Colonic mucosa (tissue), 4 donors: ENCODE results near the gene AS3MT. TPM values are rescaled to one million over a fixed set of nuclear protein-coding genes. Genes with fewer than 3 reads are reported as not detected.

Experiments
- DNase-seq: peaks from one replicate; pipeline ENCODE4 v3.0.0-alpha.2; 2020
- H3K27ac ChIP-seq: fragments of 200-600 bp; one replicate; pipeline ENCODE4 v1.8.0; 2021
- H3K27me3 ChIP-seq: fragments of 200-600 bp; one replicate; pipeline ENCODE4 v1.8.0; 2021
- H3K36me3 ChIP-seq: fragments of 200-600 bp; one replicate; pipeline ENCODE4 v1.8.0; 2021
- H3K4me1 ChIP-seq: fragments of 200-600 bp; one replicate; pipeline ENCODE4 v1.8.0; 2021; ENCODE audit warnings: mild to moderate bottlenecking
- H3K4me3 ChIP-seq: fragments of 200-600 bp; one replicate; pipeline ENCODE4 v1.8.0; 2021
- H3K9ac ChIP-seq, 2 donors: one replicate each; pipeline ENCODE4 v1.7.0; 2013; ENCODE audit warnings: control low read depth in 2 of 2, low read depth in 2 of 2, low read length in 2 of 2
- H3K9me3 ChIP-seq: fragments of 200-600 bp; one replicate; pipeline ENCODE4 v1.8.0; 2021
- CTCF ChIP-seq: fragments of 200-600 bp; IDR thresholded peaks from one replicate; pipeline ENCODE4 v1.8.0; 2022; ENCODE audit warnings: antibody characterized with exemption, mild to moderate bottlenecking
- intact Hi-C: fragments of 100-400 bp; cut with DNase I; formaldehyde crosslinking; loops from one replicate; pipeline ENCODE4 v1.14.1; 2022
- total RNA-seq, 2 donors: library from RNA; stranded (reverse); fragmentation: NEBNext Ultra II Directional in 1 of 2; extraction: Animal tissue kit (Norgen Biotek cat#: 25700) in 1 of 2; gene quantifications; one replicate each; pipeline ENCODE4 v1.2.1, GENCODE V29; 2021
- donor health status: healthy.
- donor health status: DM: no; HTN: no; CAD: no.
- donor health status: DM: no; HTN: no; CAD: no.

The AS3MT gene
- total RNA-seq, 2 donors from 2014 or later = 0.77 to 1.9 TPM

GRCh38 chr10:102865620-102866019, 3.6 kb upstream of the AS3MT start:
- H3K9me3 ChIP-seq = no peaks in the 10 kb centered on the region
- no peak for DNase-seq
- intact Hi-C loops = no loop called here
- no peak overlapping the region for H3K9ac ChIP-seq
- peaks cover 4% of the 10 kb centered on the region for H3K4me1 ChIP-seq
- H3K36me3 ChIP-seq = no peaks in the 10 kb centered on the region
- no peak for TF ChIP-seq CTCF
- H3K27me3 ChIP-seq = no peaks in the 10 kb centered on the region
- no peak overlapping the region for H3K27ac ChIP-seq
- H3K4me3 ChIP-seq = no peak overlapping the region

- no peaks in the 10 kb centered on the region for H3K36me3 ChIP-seq
- H3K9me3 ChIP-seq = no peaks in the 10 kb centered on the region
- H3K27me3 ChIP-seq = no peaks in the 10 kb centered on the region
- no peak overlapping the region for H3K27ac ChIP-seq
- no peak for DNase-seq
- peak overlapping the region; percentile 39 for H3K4me3 ChIP-seq
- intact Hi-C loops = no loop called here
- no peak for TF ChIP-seq CTCF
- H3K9ac ChIP-seq = peak overlapping the region in 1 of 2 donors; percentile 14
- H3K4me1 ChIP-seq = peaks cover 4% of the 10 kb centered on the region
Measured at GRCh38 chr10:102868911-102869257, 386 bp upstream of the AS3MT start.

- H3K9me3 ChIP-seq = no peaks in the 10 kb centered on the region
- peaks cover 4% of the 10 kb centered on the region for H3K4me1 ChIP-seq
- no peak overlapping the region for H3K9ac ChIP-seq
- intact Hi-C loops = no loop called here
- no peak for TF ChIP-seq CTCF
- H3K4me3 ChIP-seq = no peak overlapping the region
- no peaks in the 10 kb centered on the region for H3K36me3 ChIP-seq
- no peaks in the 10 kb centered on the region for H3K27me3 ChIP-seq
- DNase-seq = no peak
- no peak overlapping the region for H3K27ac ChIP-seq
Measured at GRCh38 chr10:102870221-102870620, 951 bp downstream of the AS3MT start.

- no peak overlapping the region for H3K9ac ChIP-seq
- H3K9me3 ChIP-seq = no peaks in the 10 kb centered on the region
- H3K27ac ChIP-seq = no peak overlapping the region
- DNase-seq = no peak
- intact Hi-C loops = no loop called here
- H3K36me3 ChIP-seq = no peaks in the 10 kb centered on the region
- H3K4me3 ChIP-seq = no peak overlapping the region
- no peaks in the 10 kb centered on the region for H3K27me3 ChIP-seq
- no peak for TF ChIP-seq CTCF
- peaks cover 4% of the 10 kb centered on the region for H3K4me1 ChIP-seq
Measured at GRCh38 chr10:102872163-102872562, 2.9 kb downstream of the AS3MT start.

GRCh38 chr10:102876747-102877153, 7.5 kb downstream of the AS3MT start:
- Histone ChIP-seq H3K27ac (no peak overlapping the region), H3K9ac (no peak overlapping the region), H3K9me3 (no peaks in the 10 kb centered on the region), H3K4me3 (no peak overlapping the region), H3K36me3 (no peaks in the 10 kb centered on the region), H3K27me3 (no peaks in the 10 kb centered on the region), H3K4me1 (no peaks in the 10 kb centered on the region)
- no peak for TF ChIP-seq CTCF
- intact Hi-C loops = no loop called here
- no peak for DNase-seq

- Histone ChIP-seq H3K9ac (no peak overlapping the region), H3K9me3 (no peaks in the 10 kb centered on the region), H3K27ac (no peak overlapping the region), H3K4me1 (no peaks in the 10 kb centered on the region), H3K27me3 (no peaks in the 10 kb centered on the region), H3K4me3 (no peak overlapping the region), H3K36me3 (no peaks in the 10 kb centered on the region)
- intact Hi-C loops = no loop called here
- DNase-seq = no peak
- TF ChIP-seq CTCF = no peak
Measured at GRCh38 chr10:102878629-102879028, 9.4 kb downstream of the AS3MT start.
